Mucosa of descending colon (tissue), 3 donors: ENCODE results near the gene CENPU. TPM values are rescaled to one million over a fixed set of nuclear protein-coding genes. Genes with fewer than 3 reads are reported as not detected.

Experiments
- ATAC-seq: fragments of 200-7000 bp; cut with Tn5 transposase; one replicate; pipeline ENCODE4 v1.9.1; 2020; ENCODE audit warnings: mild to moderate bottlenecking, moderate library complexity
- DNase-seq, 3 donors: peaks; one replicate each; pipeline ENCODE4 v3.0.0-alpha.2; 2020
- H3K36me3 ChIP-seq: fragments of 200-600 bp; one replicate; pipeline ENCODE4 v1.8.0; 2021; ENCODE audit warnings: low read depth, mild to moderate bottlenecking
- H3K4me1 ChIP-seq: fragments of 200-600 bp; one replicate; pipeline ENCODE4 v1.8.0; 2021; ENCODE audit warnings: low read depth, mild to moderate bottlenecking
- H3K4me3 ChIP-seq: fragments of 200-600 bp; one replicate; pipeline ENCODE4 v1.8.0; 2021; ENCODE audit warnings: mild to moderate bottlenecking
- H3K9me3 ChIP-seq: fragments of 200-600 bp; one replicate; pipeline ENCODE4 v1.8.0; 2021; ENCODE audit warnings: mild to moderate bottlenecking
- intact Hi-C, 2 donors: fragments of 100-400 bp; cut with DNase I in 1 of 2; cut with micrococcal nuclease in 1 of 2; formaldehyde crosslinking; loops; one replicate each; pipeline versions ENCODE4 v1.11.0 to v1.11.1; 2022; cut with DNase I, micrococcal nuclease
- total RNA-seq, 3 donors: library from RNA; stranded (reverse); fragmentation: NEBNext Ultra II Directional in 2 of 3; extraction: Animal tissue kit (Norgen Biotek cat#: 25700) in 2 of 3; gene quantifications; one replicate each; pipeline versions ENCODE4 v1.2.1 to v1.2.4, GENCODE V29; 2021 to 2023
- TF ChIP-seq, protein P1 (sequence below): fragments of 200-600 bp; IDR thresholded peaks from one replicate; pipeline ENCODE4 v1.8.0; 2022; ENCODE audit warnings: antibody characterized with exemption, mild to moderate bottlenecking
- donor health status: DM: no; HTN: no; CAD: no; lungs with moderate emphysema.
- donor health status: DM: no; HTN: no; CAD: no.
- donor health status: DM: no; HTN: yes; CAD: no.

The CENPU gene
- total RNA-seq, 3 donors from 2014 or later, result 5.1 to 19.5 (median 9.5) TPM

GRCh38 chr4:184760681-184761080 lies 26.8 kb upstream of the CENPU start:
- ATAC-seq, result no peak
- no peak for DNase-seq
- no peaks in the 10 kb centered on the region for H3K9me3 ChIP-seq
- TF ChIP-seq, protein P1, sequence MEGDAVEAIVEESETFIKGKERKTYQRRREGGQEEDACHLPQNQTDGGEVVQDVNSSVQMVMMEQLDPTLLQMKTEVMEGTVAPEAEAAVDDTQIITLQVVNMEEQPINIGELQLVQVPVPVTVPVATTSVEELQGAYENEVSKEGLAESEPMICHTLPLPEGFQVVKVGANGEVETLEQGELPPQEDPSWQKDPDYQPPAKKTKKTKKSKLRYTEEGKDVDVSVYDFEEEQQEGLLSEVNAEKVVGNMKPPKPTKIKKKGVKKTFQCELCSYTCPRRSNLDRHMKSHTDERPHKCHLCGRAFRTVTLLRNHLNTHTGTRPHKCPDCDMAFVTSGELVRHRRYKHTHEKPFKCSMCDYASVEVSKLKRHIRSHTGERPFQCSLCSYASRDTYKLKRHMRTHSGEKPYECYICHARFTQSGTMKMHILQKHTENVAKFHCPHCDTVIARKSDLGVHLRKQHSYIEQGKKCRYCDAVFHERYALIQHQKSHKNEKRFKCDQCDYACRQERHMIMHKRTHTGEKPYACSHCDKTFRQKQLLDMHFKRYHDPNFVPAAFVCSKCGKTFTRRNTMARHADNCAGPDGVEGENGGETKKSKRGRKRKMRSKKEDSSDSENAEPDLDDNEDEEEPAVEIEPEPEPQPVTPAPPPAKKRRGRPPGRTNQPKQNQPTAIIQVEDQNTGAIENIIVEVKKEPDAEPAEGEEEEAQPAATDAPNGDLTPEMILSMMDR, result no peak
- H3K4me1 ChIP-seq, result no peaks in the 10 kb centered on the region
- intact Hi-C loops, result no loop called here
- H3K4me3 ChIP-seq, result no peak overlapping the region
- H3K36me3 ChIP-seq, result no peaks in the 10 kb centered on the region

DNA sequence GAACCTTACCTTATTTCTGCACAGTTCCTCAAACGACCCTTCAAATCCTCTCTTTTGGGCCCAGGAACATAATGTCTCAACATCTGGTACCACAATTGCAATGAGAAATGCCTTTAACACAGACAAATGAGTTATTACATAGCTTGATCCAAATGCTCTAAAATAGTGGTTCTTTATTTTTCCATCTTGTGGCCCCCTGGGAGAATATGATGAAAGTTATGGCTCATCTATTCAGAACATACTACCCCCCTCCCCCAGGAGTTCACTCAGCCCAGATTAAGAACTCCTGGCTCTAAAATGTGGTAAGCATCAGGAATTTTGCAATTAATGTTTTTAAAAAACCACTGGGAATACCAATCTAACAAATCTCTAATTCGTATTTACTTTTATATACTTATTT lies 23.9 kb upstream of the CENPU start:
- H3K4me3 ChIP-seq, result no peak overlapping the region
- H3K9me3 ChIP-seq, result no peaks in the 10 kb centered on the region
- DNase-seq, result no peak
- TF ChIP-seq, protein P1, result no peak
- intact Hi-C loops, result no loop called here
- ATAC-seq, result no peak
- no peaks in the 10 kb centered on the region for H3K4me1 ChIP-seq
- H3K36me3 ChIP-seq, result no peaks in the 10 kb centered on the region

- TF ChIP-seq, protein P1, result no peak
- H3K4me1 ChIP-seq, result no peaks in the 10 kb centered on the region
- no peak overlapping the region for H3K4me3 ChIP-seq
- intact Hi-C loops, result no loop called here
- DNase-seq (no peak), ATAC-seq (no peak)
- H3K9me3 ChIP-seq, result no peaks in the 10 kb centered on the region
- H3K36me3 ChIP-seq, result no peaks in the 10 kb centered on the region
Observed at GRCh38 chr4:184756399-184756798, 22.5 kb upstream of the CENPU start.

- intact Hi-C loops, result no loop called here
- Histone ChIP-seq H3K9me3 (no peaks in the 10 kb centered on the region), H3K36me3 (no peaks in the 10 kb centered on the region), H3K4me1 (no peaks in the 10 kb centered on the region), H3K4me3 (no peak overlapping the region)
- DNase-seq, result no peak
- ATAC-seq, result no peak
- TF ChIP-seq, protein P1, result no peak
Observed at GRCh38 chr4:184755278-184755677, 21.4 kb upstream of the CENPU start.

GRCh38 chr4:184752496-184753275 lies 18.8 kb upstream of the CENPU start:
- no peaks in the 10 kb centered on the region for H3K36me3 ChIP-seq
- peaks cover 5% of the 10 kb centered on the region for H3K4me1 ChIP-seq
- H3K4me3 ChIP-seq, result no peak overlapping the region
- TF ChIP-seq, protein P1, result no peak
- intact Hi-C loops, result no loop called here
- H3K9me3 ChIP-seq, result no peaks in the 10 kb centered on the region
- DNase-seq (no peak), ATAC-seq (no peak)

GRCh38 chr4:184751585-184751956 lies 17.7 kb upstream of the CENPU start:
- no peak for ATAC-seq
- DNase-seq, result no peak
- intact Hi-C loops, result no loop called here
- peaks cover 15% of the 10 kb centered on the region for H3K4me1 ChIP-seq
- TF ChIP-seq, protein P1, result no peak
- H3K4me3 ChIP-seq, result no peak overlapping the region
- no peaks in the 10 kb centered on the region for H3K36me3 ChIP-seq
- no peaks in the 10 kb centered on the region for H3K9me3 ChIP-seq
